ENCODE results near the gene HCRTR1. TPM values are rescaled to one million over a fixed set of nuclear protein-coding genes. Genes with fewer than 3 reads are reported as not detected.

Gene HCRTR1
- total RNA-seq, 4 donors from 2014 or later = 0.59 TPM; not detected in 3

DNA sequence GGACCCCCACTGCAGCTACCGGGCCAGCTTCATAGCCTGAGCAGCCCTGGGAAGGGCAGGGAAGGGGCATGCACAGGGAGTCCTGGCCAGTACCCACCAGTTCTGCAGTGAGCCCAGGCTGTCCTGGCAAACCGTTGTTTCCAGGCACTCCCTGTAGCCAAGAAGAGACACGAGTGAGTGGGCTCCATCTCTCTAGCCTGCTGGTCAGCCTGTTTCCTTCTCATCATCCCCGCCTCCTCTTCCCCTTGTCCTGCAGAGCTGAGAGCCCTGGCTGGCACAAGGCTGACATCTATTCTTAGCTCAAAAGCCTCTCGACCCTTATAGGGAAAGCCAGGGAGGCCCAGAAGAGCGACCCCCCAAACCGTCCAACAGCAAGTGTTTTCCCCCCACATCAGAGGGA, 57.7 kb downstream of the HCRTR1 start:
- no peaks in the 10 kb centered on the region for H3K9me3 ChIP-seq
- in situ Hi-C loops (cut with MboI; ENCODE audit: low sequenced_read_pairs in 4 of 4) = no loop called here
- no peak overlapping the region for H3K4me3 ChIP-seq
- TF ChIP-seq POLR2A (IDR thresholded peaks at IDR 0.05) = no peak
- TF ChIP-seq CTCF (IDR thresholded peaks at IDR 0.05 in 4 of 5, conservative IDR thresholded peaks at IDR 0.05 in 1 of 5) = no peak
- no peak overlapping the region for H3K27ac ChIP-seq
- no peaks in the 10 kb centered on the region for H3K36me3 ChIP-seq
- no peaks in the 10 kb centered on the region for H3K27me3 ChIP-seq
- ATAC-seq (no peak), DNase-seq (no peak)
- intact Hi-C loops (cut with DNase I; ENCODE audit: low total_unique reads) = no loop called here
- peaks cover 25 to 33% of the 10 kb centered on the region in 2 donors for H3K4me1 ChIP-seq

- intact Hi-C loops (cut with DNase I; ENCODE audit: low total_unique reads) = no loop called here
- H3K36me3 ChIP-seq = no peaks in the 10 kb centered on the region
- TF ChIP-seq POLR2A (IDR thresholded peaks at IDR 0.05) (no peak), CTCF (IDR thresholded peaks at IDR 0.05 in 4 of 5, conservative IDR thresholded peaks at IDR 0.05 in 1 of 5) (no peak)
- no peak for ATAC-seq
- H3K27ac ChIP-seq = no peak overlapping the region
- no peaks in the 10 kb centered on the region for H3K27me3 ChIP-seq
- no peak overlapping the region for H3K4me3 ChIP-seq
- peaks cover 21 to 28% of the 10 kb centered on the region in 2 donors for H3K4me1 ChIP-seq
- in situ Hi-C loops (cut with MboI; ENCODE audit: low sequenced_read_pairs in 4 of 4) = no loop called here
- H3K9me3 ChIP-seq = no peaks in the 10 kb centered on the region
- DNase-seq = no peak
Measured at GRCh38 chr1:31675756-31676155, 58.3 kb downstream of the HCRTR1 start.

Other genes starting within 250 kb of the HCRTR1 start
- 1,000 to 10,000 TPM in 3 of 4 donors, 100 to 1,000 TPM in 1; 886 to 2,424 (median 1,240) TPM for gene FABP3, start 244.6 kb upstream of the HCRTR1 start, total RNA-seq
- 10 to 100 TPM; 21.2 to 53.4 (median 35.9) TPM for gene SERINC2, start 204.5 kb upstream of the HCRTR1 start, total RNA-seq
- gene TINAGL1, start 41.2 kb upstream of the HCRTR1 start, total RNA-seq = 100 to 1,000 TPM in 2 of 4 donors, 10 to 100 TPM in 2; 50.3 to 120 (median 105) TPM
- gene PEF1, start 27.2 kb downstream of the HCRTR1 start, total RNA-seq = 10 to 100 TPM; 29.5 to 53.1 (median 42.7) TPM
- 10 to 100 TPM in 1 of 4 donors, 1 to 10 TPM in 3; 4.3 to 11.4 (median 5.3) TPM for gene COL16A1, start 86.3 kb downstream of the HCRTR1 start, total RNA-seq
- gene ADGRB2, start 146.7 kb downstream of the HCRTR1 start, total RNA-seq = 1 to 10 TPM in 3 of 4 donors, not detected in 1; 1.1 to 2.2 (median 1.7) TPM
- not detected for gene SPOCD1, start 198.3 kb downstream of the HCRTR1 start, total RNA-seq